H1 (cell line): ENCODE results near the gene CNOT1. TPM values are rescaled to one million over a fixed set of nuclear protein-coding genes. Genes with fewer than 3 reads are reported as not detected.

Experiments used
- CTCF ChIA-PET: fragments of 300-600 bp; sonication (Branson Sonifier 250); formaldehyde crosslinking; loops from one replicate; lab custom pipeline; 2021; ENCODE audit not compliant: partially characterized antibody; lab: Charles Lee
- POLR2A ChIA-PET: fragments of 300-600 bp; sonication (Branson Sonifier 250); formaldehyde crosslinking; loops from one replicate; lab custom pipeline; 2021; ENCODE audit warnings: inconsistent platforms; ENCODE audit not compliant: partially characterized antibody; lab: Charles Lee
- DNase-seq, 2 experiments: peaks; one replicate each; pipeline versions ENCODE4 v3.0.0 to v3.0.0-alpha.2; 2010 to 2022; ENCODE audit warnings: low spot score in 2 of 2, low read depth in 1 of 2, mixed read lengths in 1 of 2
- FAIRE-seq: peaks from 2 replicates; lab custom pipeline; 2011; peaks lifted over from hg19 to GRCh38; lab: Jason Lieb, UNC
- H2AFZ ChIP-seq: 2 replicates; pipeline ENCODE4 v1.8.1; 2012; ENCODE audit warnings: low read length, inconsistent platforms
- H2AK5ac ChIP-seq: 2 replicates; pipeline ENCODE4 v1.6.1; 2013; ENCODE audit warnings: low read depth, low read length
- H2BK120ac ChIP-seq: replicated peaks from 2 replicates; pipeline ENCODE3; 2013; ENCODE audit warnings: low read depth, low read length, inconsistent platforms
- H2BK12ac ChIP-seq: 2 replicates; pipeline ENCODE4 v1.6.1; 2013; ENCODE audit warnings: low read depth, low read length
- H2BK15ac ChIP-seq: 2 replicates; pipeline ENCODE4 v1.6.1; 2013; ENCODE audit warnings: low read length
- H2BK20ac ChIP-seq: 2 replicates; pipeline ENCODE4 v1.6.1; 2013; ENCODE audit warnings: low read length
- H2BK5ac ChIP-seq: 2 replicates; pipeline ENCODE4 v1.6.1; 2013; ENCODE audit warnings: low read depth, low read length
- H3K14ac ChIP-seq: 2 replicates; pipeline ENCODE4 v1.6.1; 2013; ENCODE audit warnings: inconsistent platforms; ENCODE audit not compliant: insufficient read length
- H3K18ac ChIP-seq: 2 replicates; pipeline ENCODE4 v1.6.1; 2013; ENCODE audit warnings: low read length; ENCODE audit errors: extremely low read depth
- H3K23ac ChIP-seq: 2 replicates; pipeline ENCODE4 v1.6.1; 2013; ENCODE audit warnings: inconsistent platforms; ENCODE audit not compliant: insufficient read length
- H3K23me2 ChIP-seq: 2 replicates; pipeline ENCODE4 v1.6.1; 2013; ENCODE audit warnings: low read depth, low read length
- H3K27ac ChIP-seq: 2 replicates; pipeline ENCODE4 v1.6.1; 2011; ENCODE audit warnings: low read depth, low read length, inconsistent platforms
- H3K27me3 ChIP-seq, 4 experiments: replicated peaks in 1 of 4; 1 replicate in 1 of 4; 2 replicates in 3 of 4; pipeline versions ENCODE4 v1.6.1 to v1.8.1; 2011 to 2013; ENCODE audit warnings: low read length in 3 of 4, mild to moderate bottlenecking in 3 of 4, inconsistent platforms in 2 of 4, mixed read lengths in 2 of 4, moderate library complexity in 1 of 4; ENCODE audit not compliant: control insufficient read depth in 3 of 4, insufficient read depth in 3 of 4; ENCODE audit errors: extremely low read depth in 1 of 4
- H3K36me3 ChIP-seq, 4 experiments: 2 replicates each; pipeline versions ENCODE4 v1.6.1 to v1.8.1; 2011 to 2013; ENCODE audit warnings: mild to moderate bottlenecking in 4 of 4, low read length in 3 of 4, moderate library complexity in 2 of 4, control low read depth in 1 of 4, inconsistent platforms in 1 of 4; ENCODE audit not compliant: insufficient read depth in 4 of 4, control insufficient read depth in 2 of 4
- H3K4ac ChIP-seq: replicated peaks from 2 replicates; pipeline ENCODE3; 2013; ENCODE audit warnings: low read length, low read depth, mixed read lengths, inconsistent platforms; ENCODE audit not compliant: insufficient read length
- H3K4me1 ChIP-seq, 4 experiments: replicated peaks in 1 of 4; 1 replicate in 1 of 4; 2 replicates in 3 of 4; pipeline versions ENCODE4 v1.6.1 to v1.8.1; 2011 to 2013; ENCODE audit warnings: low read length in 3 of 4, inconsistent platforms in 2 of 4, mixed read lengths in 1 of 4; ENCODE audit not compliant: insufficient read depth in 4 of 4, control insufficient read depth in 3 of 4
- H3K4me2 ChIP-seq, 2 experiments: 2 replicates each; pipeline versions ENCODE4 v1.6.1 to v1.8.1; 2011 to 2013; ENCODE audit warnings: low read depth in 2 of 2, low read length in 2 of 2, control low read depth in 1 of 2, inconsistent platforms in 1 of 2, mild to moderate bottlenecking in 1 of 2; ENCODE audit not compliant: insufficient read depth in 1 of 2
- H3K4me3 ChIP-seq, 4 experiments: fragments of 200-600, 300-600 bp in 1 of 4; sonication (generic), shearing (Covaris generic), sonication (Bioruptor Twin) in 1 of 4; 2 replicates each; pipeline versions ENCODE4 v1.5.1 to v1.8.1; 2011 to 2016; ENCODE audit warnings: low read length in 4 of 4, low read depth in 3 of 4, control low read depth in 2 of 4, inconsistent platforms in 2 of 4, mild to moderate bottlenecking in 2 of 4, mixed read lengths in 1 of 4, moderate library complexity in 1 of 4; ENCODE audit not compliant: insufficient read depth in 2 of 4; ENCODE audit errors: extremely low read depth in 1 of 4
- H3K56ac ChIP-seq: replicated peaks from 2 replicates; pipeline ENCODE3; 2013; ENCODE audit warnings: low read depth, mild to moderate bottlenecking, mixed read lengths, low read length, inconsistent platforms; ENCODE audit not compliant: insufficient read length
- H3K79me1 ChIP-seq: 2 replicates; pipeline ENCODE4 v1.6.1; 2013; ENCODE audit warnings: low read depth, low read length, control low read depth
- H3K79me2 ChIP-seq, 2 experiments: 2 replicates each; pipeline versions ENCODE4 v1.6.1 to v1.8.1; 2012 to 2013; ENCODE audit warnings: low read length in 2 of 2, mild to moderate bottlenecking in 2 of 2, inconsistent platforms in 1 of 2; ENCODE audit not compliant: insufficient read depth in 2 of 2, control insufficient read depth in 1 of 2
- H3K9ac ChIP-seq, 4 experiments: replicated peaks in 1 of 4; 1 replicate in 1 of 4; 2 replicates in 3 of 4; pipeline versions ENCODE4 v1.6.1 to v1.8.1; 2011 to 2013; ENCODE audit warnings: low read depth in 3 of 4, low read length in 3 of 4, control low read depth in 2 of 4, mild to moderate bottlenecking in 2 of 4, moderate library complexity in 2 of 4, inconsistent platforms in 1 of 4; ENCODE audit errors: extremely low read depth in 1 of 4
- H3K9me3 ChIP-seq, 2 experiments: 2 replicates each; pipeline versions ENCODE4 v1.6.1 to v1.8.1; 2012 to 2013; ENCODE audit warnings: mild to moderate bottlenecking in 2 of 2, moderate library complexity in 2 of 2, control low read depth in 1 of 2, inconsistent platforms in 1 of 2, low read depth in 1 of 2, low read length in 1 of 2, mixed read lengths in 1 of 2; ENCODE audit not compliant: insufficient read depth in 2 of 2
- H4K20me1 ChIP-seq, 2 experiments: replicated peaks in 1 of 2; 2 replicates each; pipeline versions ENCODE3 to v1.8.1; 2011 to 2013; ENCODE audit warnings: inconsistent platforms in 2 of 2, low read length in 2 of 2, mild to moderate bottlenecking in 1 of 2; ENCODE audit not compliant: insufficient read depth in 2 of 2, control insufficient read depth in 1 of 2
- H4K5ac ChIP-seq: 2 replicates; pipeline ENCODE4 v1.6.1; 2013; ENCODE audit warnings: low read length, low read depth, mixed read lengths, inconsistent platforms; ENCODE audit not compliant: insufficient read length
- H4K8ac ChIP-seq: 2 replicates; pipeline ENCODE4 v1.8.0; 2013; ENCODE audit warnings: mild to moderate bottlenecking, moderate library complexity, low read length, inconsistent platforms; ENCODE audit not compliant: insufficient read depth; ENCODE audit errors: extremely low read depth
- H4K91ac ChIP-seq: replicated peaks from 2 replicates; pipeline ENCODE3; 2013; ENCODE audit warnings: low read length, mixed read lengths, inconsistent platforms; ENCODE audit not compliant: insufficient read length
- E2F6 ChIP-seq: IDR thresholded peaks from 2 replicates; pipeline ENCODE4 v1.6.1; 2012; ENCODE audit warnings: inconsistent platforms
- EGR1 ChIP-seq: IDR thresholded peaks from 2 replicates; pipeline ENCODE4 v1.6.1; 2011; ENCODE audit warnings: low read depth, low read length, borderline replicate concordance
- EP300 ChIP-seq, 2 experiments: IDR thresholded peaks; 1 replicate in 1 of 2; 2 replicates in 1 of 2; pipeline ENCODE4 v1.6.1; 2011 to 2012; ENCODE audit warnings: low read depth in 2 of 2, low read length in 2 of 2, mild to moderate bottlenecking in 2 of 2, borderline replicate concordance in 1 of 2, inconsistent platforms in 1 of 2, moderate library complexity in 1 of 2
- HDAC6 ChIP-seq: IDR thresholded peaks from one replicate; pipeline ENCODE4 v1.7.1; 2012; ENCODE audit warnings: low read depth, mild to moderate bottlenecking, inconsistent platforms, low read length, moderate library complexity
- JUN ChIP-seq: IDR thresholded peaks from 2 replicates; pipeline ENCODE4 v1.6.1; 2011; ENCODE audit warnings: low read depth, mild to moderate bottlenecking, improper control_type of control experiment, low read length
- KDM5A ChIP-seq: fragments of 200-600 bp; IDR thresholded peaks from 2 replicates; pipeline ENCODE4 v1.7.1; 2012; ENCODE audit warnings: mild to moderate bottlenecking, low read length, inconsistent platforms, mixed read lengths
- MAFK ChIP-seq: IDR thresholded peaks from 2 replicates; pipeline ENCODE4 v1.6.1; 2012; ENCODE audit warnings: low read depth, mild to moderate bottlenecking, improper control_type of control experiment, low read length
- MAX ChIP-seq: IDR thresholded peaks from 2 replicates; pipeline ENCODE4 v1.6.1; 2012; ENCODE audit warnings: inconsistent platforms
- RNF2 ChIP-seq: fragments of 200-900, 300-1000 bp; sonication (generic); IDR thresholded peaks from 2 replicates; pipeline ENCODE4 v1.7.1; 2016; ENCODE audit warnings: borderline replicate concordance, low read depth, mild to moderate bottlenecking, antibody characterized with exemption, low read length; ENCODE audit not compliant: poor library complexity, severe bottlenecking; ENCODE audit errors: missing control alignments
- RXRA ChIP-seq: IDR thresholded peaks from 2 replicates; pipeline ENCODE4 v1.6.1; 2011; ENCODE audit warnings: low read depth, mild to moderate bottlenecking, low read length, moderate library complexity; ENCODE audit not compliant: insufficient read depth
- TAF1 ChIP-seq: IDR thresholded peaks from 2 replicates; pipeline ENCODE4 v1.6.1; 2011; ENCODE audit warnings: mild to moderate bottlenecking, low read depth, low read length
- WGBS, 2 experiments: shearing (Covaris generic) in 1 of 2; methylation state at CpG; one replicate each; pipeline versions ENCODE4 v1.1.6 to v1.1.7; 2013 to 2015; ENCODE audit warnings: low lambda C conversion rate in 2 of 2, mixed read lengths in 2 of 2, inconsistent platforms in 1 of 2, low coverage in 1 of 2, missing lambda C conversion rate in 1 of 2; ENCODE audit not compliant: insufficient replicate concordance in 2 of 2, insufficient coverage in 1 of 2, insufficient read length in 1 of 2; ENCODE audit errors: extremely low coverage in 1 of 2, missing lambda C conversion rate in 1 of 2; 5-methylcytosine and 5-hydroxymethylcytosine counted together
- polyA plus RNA-seq, 7 experiments: library from polyadenylated mRNA; depleted of rRNA in 3 of 7; stranded (reverse) in 5 of 7; unstranded in 2 of 7; fragments of >200 nt in 5 of 7; fragments of 200-250 nt in 2 of 7; gene quantifications; 1 replicate in 5 of 7; 2 replicates in 1 of 7; 4 replicates in 1 of 7; pipeline versions ENCODE4 v1.2.1 to v1.2.3, GENCODE V29; 2011 to 2013; ENCODE audit warnings: missing spikeins in 2 of 7, mixed read lengths in 2 of 7
- total RNA-seq: library from RNA; stranded (reverse); fragmentation: NEBNext Ultra II Directional; extraction: Animal tissue kit (Norgen Biotek cat#: 25700); gene quantifications from 2 replicates; pipeline ENCODE4 v1.2.1, GENCODE V29; 2021

Gene CNOT1
- total and polyA plus RNA-seq, 2 of the 8 experiments (the other 6 are each of a cell fraction or from before 2014, with no cell fraction given): 306 to 319 TPM

GRCh38 chr16:58503166-58503862 lies 126.3 kb downstream of the CNOT1 start:
- no peak overlapping the region for H2BK15ac ChIP-seq
- no peaks in the 10 kb centered on the region for H3K9me3 ChIP-seq
- H3K79me2 ChIP-seq: no peaks in the 10 kb centered on the region
- H3K4me3 ChIP-seq: no peak overlapping the region
- H3K14ac ChIP-seq: no peak overlapping the region
- H3K4ac ChIP-seq: no peak overlapping the region
- H4K5ac ChIP-seq: no peak overlapping the region
- POLR2A ChIA-PET: no interaction called here
- no peaks in the 10 kb centered on the region for H3K79me1 ChIP-seq
- no peak overlapping the region for H3K9ac ChIP-seq
- 0 out of 2 replicates have a peak overlapping the region, but pooled peaks have one; percentile 24 for H2AK5ac ChIP-seq
- peaks cover 0 to 19% (median 12%) of the 10 kb centered on the region in 4 experiments; a peak in 6 of 7 replicates for H3K4me1 ChIP-seq
- H2AFZ ChIP-seq: no peak overlapping the region
- CTCF ChIA-PET: interaction anchor here (1.8 kb wide), 1 partner anchor 8 kb away, joined by 7 read pairs; no protein-coding TSS in a partner anchor
- H2BK120ac ChIP-seq: no peak overlapping the region
- no peak overlapping the region for H3K4me2 ChIP-seq
- no peak overlapping the region for H3K56ac ChIP-seq
- H4K91ac ChIP-seq: no peak overlapping the region
- no peak overlapping the region for H3K27ac ChIP-seq
- no peak for DNase-seq
- H3K18ac ChIP-seq: no peak overlapping the region
- H2BK12ac ChIP-seq: no peak overlapping the region
- H2BK20ac ChIP-seq: no peak overlapping the region
- no peak overlapping the region for H3K23ac ChIP-seq
- no peaks in the 10 kb centered on the region for H3K36me3 ChIP-seq
- 88% methylated on average over 14 of the region's 14 CpGs; no CpG with 5 or more reads in 1 of the 2 experiments for WGBS, 2 experiments
- H4K8ac ChIP-seq: 0 out of 2 replicates have a peak overlapping the region, but pooled peaks have one; percentile 4
- no peak overlapping the region for H2BK5ac ChIP-seq
- H3K23me2 ChIP-seq: peaks cover 20% of the 10 kb centered on the region
- FAIRE-seq: no peak
- H4K20me1 ChIP-seq: peaks cover 0 to 5% of the 10 kb centered on the region in 2 experiments
- peaks cover 0 to 8% (median 4%) of the 10 kb centered on the region in 4 experiments; a peak in 4 of 7 replicates for H3K27me3 ChIP-seq
- TF ChIP-seq HDAC6: no peak
- TF ChIP-seq EP300 (IDR thresholded peaks at IDR 0.05; ENCODE audit: borderline replicate concordance in 1 of 2, low read depth in 2 of 2, low read length in 2 of 2): no peak
- no peak for TF ChIP-seq RXRA
- no peak for TF ChIP-seq MAFK
- no peak for TF ChIP-seq JUN
- no peak for TF ChIP-seq RNF2
- no peak for TF ChIP-seq EGR1
- no peak for TF ChIP-seq MAX
- no peak for TF ChIP-seq E2F6
- no peak for TF ChIP-seq KDM5A
- TF ChIP-seq TAF1: no peak
